ENCODE results near the gene MC1R. TPM values are rescaled to one million over a fixed set of nuclear protein-coding genes. Genes with fewer than 3 reads are reported as not detected.

Gene MC1R
- total and polyA plus RNA-seq, 10 of the 15 experiments (the other 5 are each of a cell fraction or from before 2014, with no cell fraction given) = 0.06 to 2.3 (median 0.45) TPM

DNA sequence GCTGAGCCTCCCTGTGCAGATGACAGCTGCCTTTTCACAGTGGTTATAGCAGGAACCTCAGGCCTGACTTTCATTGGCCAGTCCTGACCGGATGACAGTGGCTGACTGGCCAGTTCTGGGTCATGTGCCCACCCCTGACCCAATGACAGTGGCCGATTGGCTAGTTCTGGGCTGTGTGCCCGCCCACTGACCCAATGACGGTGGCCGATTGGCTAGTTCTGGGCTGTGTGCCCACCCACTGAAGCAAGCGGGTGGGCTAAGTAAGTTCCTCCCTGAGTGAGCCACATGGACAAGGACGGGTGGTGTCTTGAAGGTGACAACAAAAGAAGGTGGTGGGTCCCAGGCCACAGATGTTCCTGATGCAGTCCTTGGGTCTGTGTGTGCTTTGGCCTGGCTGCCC lies 39.4 kb downstream of the MC1R start:
- Histone ChIP-seq H4K20me1 (ENCODE audit: control insufficient read depth, insufficient read depth) (no peaks in the 10 kb centered on the region), H3K4me2 (ENCODE audit: control insufficient read depth, insufficient read depth) (no peak overlapping the region), H3K9ac (ENCODE audit: control insufficient read depth, insufficient read depth, low read length) (no peak overlapping the region), H3K36me3 (ENCODE audit: control insufficient read depth in 2 of 2, insufficient read depth in 2 of 2, low read length in 1 of 2) (peaks cover 0 to 5% of the 10 kb centered on the region in 2 experiments), H3K4me1 (ENCODE audit: control insufficient read depth, insufficient read depth, low read length) (peaks cover 23% of the 10 kb centered on the region), H3K4me3 (no peak overlapping the region), H2AFZ (ENCODE audit: control insufficient read depth, low read depth, low read length) (no peak overlapping the region), H3K27me3 (replicated peaks in 1 of 2; ENCODE audit: control insufficient read depth in 2 of 2, insufficient read depth in 2 of 2, low read length in 1 of 2) (no peaks in the 10 kb centered on the region), H3K27ac (ENCODE audit: control insufficient read depth, insufficient read depth) (no peak overlapping the region), H3K9me3 (replicated peaks; ENCODE audit: control insufficient read depth, insufficient read depth, low read length) (no peaks in the 10 kb centered on the region), H3K79me2 (ENCODE audit: control insufficient read depth, insufficient read depth, low read length) (no peaks in the 10 kb centered on the region)
- TF ChIP-seq POLR2A (IDR thresholded peaks at IDR 0.05; ENCODE audit: low read depth, low read length) = no peak
- no peak for TF ChIP-seq TCF3 (IDR thresholded peaks at IDR 0.05; ENCODE audit: borderline replicate concordance, insufficient read depth, low read depth, low read length)
- no peak for TF ChIP-seq EGR1 (IDR thresholded peaks at IDR 0.05; ENCODE audit: borderline replicate concordance in 1 of 2, low read depth in 2 of 2, low read length in 2 of 2)
- no peak for TF ChIP-seq BRCA1 (IDR thresholded peaks at IDR 0.05; ENCODE audit: low read depth, low read length)
- TF ChIP-seq, protein P1, sequence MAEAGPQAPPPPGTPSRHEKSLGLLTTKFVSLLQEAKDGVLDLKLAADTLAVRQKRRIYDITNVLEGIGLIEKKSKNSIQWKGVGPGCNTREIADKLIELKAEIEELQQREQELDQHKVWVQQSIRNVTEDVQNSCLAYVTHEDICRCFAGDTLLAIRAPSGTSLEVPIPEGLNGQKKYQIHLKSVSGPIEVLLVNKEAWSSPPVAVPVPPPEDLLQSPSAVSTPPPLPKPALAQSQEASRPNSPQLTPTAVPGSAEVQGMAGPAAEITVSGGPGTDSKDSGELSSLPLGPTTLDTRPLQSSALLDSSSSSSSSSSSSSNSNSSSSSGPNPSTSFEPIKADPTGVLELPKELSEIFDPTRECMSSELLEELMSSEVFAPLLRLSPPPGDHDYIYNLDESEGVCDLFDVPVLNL (IDR thresholded peaks at IDR 0.05; ENCODE audit: low read depth, low read length) = no peak
- no peak for TF ChIP-seq JUND (IDR thresholded peaks at IDR 0.05; ENCODE audit: low read depth, low read length)
- TF ChIP-seq MEF2A (IDR thresholded peaks at IDR 0.05; ENCODE audit: insufficient read depth, low read depth, low read length) = no peak
- TF ChIP-seq BMI1 (IDR thresholded peaks at IDR 0.05; ENCODE audit: borderline replicate concordance) = no peak
- no peak for TF ChIP-seq ELK1 (IDR thresholded peaks at IDR 0.05; ENCODE audit: low read depth, low read length)
- peak; percentile 66 for TF ChIP-seq SP1 (IDR thresholded peaks at IDR 0.05; ENCODE audit: low read depth, low read length)
- TF ChIP-seq STAT3 (IDR thresholded peaks at IDR 0.05; ENCODE audit: low read depth, low read length) = no peak
- TF ChIP-seq GATAD2B (conservative IDR thresholded peaks at IDR 0.05; ENCODE audit: low read depth) = no peak
- peak; percentile 67 for TF ChIP-seq USF1 (IDR thresholded peaks at IDR 0.05; ENCODE audit: borderline replicate concordance, extremely low read length, insufficient read depth, low read depth, low read length)
- ATAC-seq (peak; percentile 29; the same call in 2 of the 3 replicates), DNase-seq (ENCODE audit: low read depth, low spot score) (no peak), FAIRE-seq (no peak)
- CTCF ChIA-PET = no interaction called here
- POLR2A ChIA-PET = no interaction called here
- SMC1A ChIA-PET (ENCODE audit: uncharacterized antibody, unreplicated experiment) = no interaction called here
- in situ Hi-C loops (cut with MboI) = no loop called here
- intact Hi-C loops (cut with micrococcal nuclease; ENCODE audit: unreplicated experiment) = no loop called here
- no TSS peak for BruUV-seq (replicated peaks)
- WGBS (ENCODE audit: insufficient coverage, insufficient replicate concordance, low lambda C conversion rate, missing lambda C conversion rate) = 90% methylated on average over 7 of the region's 7 CpGs
- RAD21 ChIA-PET (ENCODE audit: unreplicated experiment) = no interaction called here
